ENCODE measurements around the gene LGR5.

LGR5 gene

DNA sequence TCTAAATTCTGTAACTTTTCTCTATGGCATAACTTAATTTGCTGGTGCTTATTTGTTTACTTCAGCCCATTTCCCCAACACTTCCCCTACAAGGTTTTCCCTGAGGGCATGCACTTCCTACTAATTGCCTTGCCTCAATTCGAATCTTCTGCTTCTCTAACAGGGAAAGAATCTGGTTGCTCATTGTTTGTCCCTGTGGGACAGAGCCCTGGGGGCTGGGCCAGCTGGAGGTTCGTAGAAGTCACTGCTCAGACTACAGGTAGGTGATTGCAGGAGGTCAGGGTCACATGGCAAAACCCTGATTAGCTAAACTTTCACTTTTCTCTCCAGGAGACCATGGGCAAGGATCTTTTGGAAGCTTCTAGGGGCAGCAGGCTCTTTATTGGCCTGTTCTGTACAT, 152.0 kb downstream of the LGR5 start:
- DNase-seq (ENCODE audit: low read depth in 2 of 3, low spot score in 1 of 3) = no peak

DNA sequence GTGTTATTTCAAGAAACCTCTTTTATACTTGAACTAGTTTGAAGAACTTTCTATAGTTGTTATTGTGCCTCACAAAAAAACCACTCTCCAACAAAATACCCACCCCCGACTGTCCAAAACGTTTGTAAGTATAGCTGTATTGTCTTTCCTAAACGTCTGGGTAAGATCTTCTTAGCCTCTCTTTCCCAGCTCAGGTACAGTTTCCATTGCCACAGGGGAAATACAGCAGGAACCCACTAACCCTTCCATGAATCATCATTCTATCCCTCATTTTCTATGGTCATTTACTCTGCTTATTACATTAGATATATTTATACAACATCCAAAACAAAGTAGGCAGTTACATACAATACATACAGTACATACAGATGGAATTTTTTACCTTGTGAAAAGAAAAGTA, 153.2 kb downstream of the LGR5 start:
- no peak for DNase-seq (ENCODE audit: low read depth in 2 of 3, low spot score in 1 of 3)

DNA sequence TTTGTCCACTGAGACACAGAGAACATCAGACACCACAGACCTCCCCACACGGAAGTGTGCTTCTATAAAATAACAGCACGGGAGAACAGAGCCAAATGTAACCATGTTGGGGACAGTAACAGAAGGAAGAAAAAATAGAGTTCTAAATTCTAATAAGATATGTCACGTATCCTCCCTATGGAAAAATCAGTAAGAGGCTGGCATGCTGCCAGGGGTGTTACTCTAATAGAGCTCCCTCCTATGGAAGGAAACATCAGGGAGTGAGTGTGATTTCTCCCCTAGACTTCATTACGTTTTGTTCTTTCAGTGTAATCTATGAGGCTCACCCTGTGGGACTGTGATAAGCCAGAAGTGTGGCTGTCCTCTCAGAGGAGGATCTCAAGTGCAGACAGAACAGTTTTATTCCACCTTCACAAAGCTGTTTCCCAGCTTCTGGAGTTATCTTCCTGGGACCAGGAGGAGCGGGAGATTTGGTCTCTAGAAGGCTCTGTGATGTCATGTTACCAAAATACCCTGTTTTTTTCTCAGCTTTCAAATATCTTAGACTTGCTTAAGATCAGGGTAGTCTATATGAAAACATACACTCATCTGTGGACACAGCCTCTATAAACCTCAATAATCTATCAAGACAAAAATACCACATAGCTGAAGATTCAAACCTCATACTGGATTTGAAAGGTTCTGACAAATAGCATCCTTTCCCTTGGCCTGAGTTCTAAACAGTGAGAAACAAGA, 154.8 kb downstream of the LGR5 start:
- DNase-seq (ENCODE audit: low read depth in 2 of 3, low spot score in 1 of 3) = no peak

DNA sequence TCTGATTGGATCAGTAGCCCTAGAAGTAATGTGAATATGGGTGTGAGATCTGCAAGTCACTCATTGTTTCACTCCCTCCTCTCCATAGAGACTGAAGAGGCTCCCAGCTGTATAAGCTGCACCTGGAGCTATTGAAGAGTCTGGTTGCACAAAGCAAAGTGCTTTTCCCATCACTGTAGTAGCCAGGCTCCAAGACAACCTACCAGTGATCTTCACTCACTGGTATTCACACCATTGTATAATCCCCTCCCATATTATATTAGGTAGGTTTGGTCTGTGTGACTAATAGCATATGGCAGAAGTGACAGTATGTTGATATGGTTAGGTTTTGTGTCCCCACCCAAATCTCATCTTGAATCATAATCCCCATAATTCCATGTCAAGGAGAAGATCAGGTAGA, 159.6 kb downstream of the LGR5 start:
- DNase-seq (ENCODE audit: low read depth in 2 of 3, low spot score in 1 of 3) = no peak

DNA sequence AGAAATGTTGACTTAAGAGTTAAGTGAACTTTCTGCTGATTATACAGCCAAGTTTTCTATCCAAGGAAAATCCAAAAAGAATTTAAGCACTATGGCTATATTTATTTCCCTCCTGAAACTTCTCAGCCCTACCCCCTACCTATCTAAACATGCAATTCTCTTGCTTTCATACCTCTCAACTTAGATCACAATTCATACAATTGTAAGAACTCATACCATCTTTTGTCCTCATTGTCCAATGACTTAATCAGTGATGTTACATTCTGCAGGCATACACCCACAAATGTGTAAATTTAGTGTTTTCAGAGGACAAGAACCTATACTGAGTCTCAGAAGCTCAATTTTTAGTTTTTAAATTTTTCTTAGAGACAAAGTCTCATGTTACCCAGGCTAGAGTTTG, 161.9 kb downstream of the LGR5 start:
- no peak for DNase-seq (ENCODE audit: low read depth in 2 of 3, low spot score in 1 of 3)

DNA sequence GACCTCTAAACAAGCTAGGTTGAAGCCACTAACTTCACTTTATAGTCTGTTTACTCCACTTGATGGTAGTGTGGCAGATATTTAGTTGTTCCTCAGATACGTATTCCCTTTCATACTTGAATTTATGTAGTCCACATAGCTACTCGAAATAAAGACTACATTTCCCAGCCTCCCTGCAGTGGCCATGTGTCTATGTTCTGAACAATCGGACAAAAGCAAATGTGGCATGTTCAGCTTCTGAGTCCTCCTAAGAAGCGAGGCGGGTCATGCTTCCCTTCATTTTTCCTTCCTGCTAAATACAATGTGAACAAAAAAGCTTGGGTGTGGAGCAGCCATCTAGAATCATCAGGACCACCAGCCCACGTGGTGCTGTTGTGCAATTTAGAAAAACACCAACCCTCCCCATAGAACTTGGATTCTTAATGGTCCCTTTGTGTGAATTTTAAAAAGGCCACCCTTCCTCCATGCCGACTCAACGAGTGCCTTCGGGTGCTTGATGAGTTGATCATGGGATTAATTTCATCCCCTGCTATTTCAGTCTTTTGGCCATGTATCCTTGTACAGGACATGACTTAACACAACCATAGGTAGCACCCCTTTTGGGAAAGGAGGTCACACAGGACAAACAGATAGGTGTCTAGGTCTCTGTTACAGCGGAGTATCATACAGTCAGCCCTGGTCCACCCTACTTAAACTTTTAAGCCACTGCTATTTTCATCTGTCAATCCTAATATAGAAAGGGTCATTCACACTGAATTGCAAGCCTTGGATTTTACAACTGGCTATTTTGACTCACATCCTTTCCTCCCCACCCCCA, 163.4 kb downstream of the LGR5 start:
- no peak for DNase-seq (ENCODE audit: low read depth in 2 of 3, low spot score in 1 of 3)

DNA sequence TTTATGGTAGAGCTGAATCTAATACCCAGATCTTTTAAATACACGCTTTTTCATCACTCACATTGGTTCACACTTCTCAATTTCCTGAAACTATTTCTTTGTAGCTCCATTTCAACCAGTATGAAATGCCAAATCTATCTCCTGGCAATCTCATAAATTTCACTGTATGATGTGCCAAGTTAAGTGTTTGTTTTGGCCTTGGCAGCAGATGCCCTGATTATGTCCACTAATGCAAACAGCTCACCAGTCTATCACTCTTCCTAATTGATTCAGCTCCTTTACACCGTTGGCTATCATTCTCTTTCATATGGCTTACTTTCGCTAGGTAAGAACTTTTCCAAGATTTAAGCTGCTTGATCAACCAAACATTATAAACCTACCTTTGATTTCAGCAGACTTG, 165.4 kb downstream of the LGR5 start:
- DNase-seq (ENCODE audit: low read depth in 2 of 3, low spot score in 1 of 3) = no peak

DNA sequence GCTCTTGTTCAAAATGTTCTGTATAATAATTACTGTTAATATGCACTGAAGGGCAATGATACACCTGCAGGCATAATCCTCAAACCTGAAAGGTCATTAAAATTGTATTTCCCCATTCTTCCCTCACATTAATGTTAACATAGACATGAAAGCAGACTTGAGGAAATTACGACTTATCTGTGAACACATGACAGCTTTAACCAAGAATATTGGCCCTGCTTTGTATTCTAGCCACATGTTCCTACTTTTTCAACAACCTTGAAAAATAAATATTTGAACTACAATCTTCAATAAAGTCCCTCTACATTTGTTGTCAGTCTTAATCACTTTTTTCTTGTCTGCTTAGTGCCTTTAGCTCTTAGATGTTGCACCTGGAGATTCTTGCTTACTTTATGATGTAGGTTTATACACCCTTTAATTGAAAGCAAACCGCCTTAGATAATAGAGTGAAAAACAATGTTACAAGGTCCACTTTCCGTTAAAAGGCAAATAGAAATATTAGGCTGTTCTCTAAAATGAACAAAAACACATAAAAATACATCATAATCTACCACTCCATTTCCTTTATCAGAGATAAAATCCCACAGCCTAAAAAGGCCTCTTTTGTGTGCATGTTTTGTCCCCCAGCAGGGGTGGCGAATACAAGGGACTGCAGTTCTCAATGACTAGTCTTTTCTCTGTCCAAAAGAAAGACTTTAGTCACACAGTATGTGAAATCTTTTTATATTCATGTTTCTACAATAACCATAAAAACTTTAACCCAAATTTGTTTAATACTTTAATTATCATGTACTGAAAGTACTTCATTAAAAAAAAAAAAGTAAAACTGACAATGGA, 168.1 kb downstream of the LGR5 start:
- DNase-seq (ENCODE audit: low read depth in 2 of 3, low spot score in 1 of 3) = no peak

DNA sequence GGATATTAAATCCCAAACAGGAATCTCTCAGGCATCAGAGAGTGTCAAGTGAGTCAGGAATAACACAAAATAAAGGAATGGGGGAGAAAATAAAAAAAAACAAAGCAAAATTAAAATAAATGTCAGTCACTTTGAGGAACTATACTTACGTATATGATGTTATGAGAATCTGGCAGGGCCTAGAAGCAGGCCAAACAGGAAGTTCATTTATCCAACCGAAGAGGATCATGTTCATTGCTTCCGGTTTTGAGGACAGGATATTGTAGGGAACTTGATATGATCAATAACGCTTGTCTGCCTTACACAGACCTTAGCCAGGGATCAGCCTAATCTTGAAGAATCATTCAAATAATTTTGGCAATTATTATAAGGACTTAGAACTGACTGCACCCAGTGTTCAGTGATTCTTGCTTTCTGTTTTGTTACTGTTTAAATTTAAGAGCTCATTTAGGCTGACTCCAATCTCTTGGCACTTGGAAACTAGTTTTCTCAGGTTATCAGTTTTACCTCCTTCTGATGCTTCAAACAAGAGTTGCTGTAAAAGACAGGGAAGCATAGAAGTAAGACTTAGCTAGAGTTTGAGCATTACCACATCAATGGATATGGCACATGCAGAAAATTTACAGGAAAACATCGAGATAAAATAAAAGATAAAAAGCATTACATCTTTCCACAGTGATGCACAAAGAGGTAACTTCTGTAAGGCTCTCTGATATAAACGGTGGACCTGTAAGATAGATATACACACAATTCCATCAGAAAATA, 170.6 kb downstream of the LGR5 start:
- no peak for DNase-seq (ENCODE audit: low read depth in 2 of 3, low spot score in 1 of 3)

DNA sequence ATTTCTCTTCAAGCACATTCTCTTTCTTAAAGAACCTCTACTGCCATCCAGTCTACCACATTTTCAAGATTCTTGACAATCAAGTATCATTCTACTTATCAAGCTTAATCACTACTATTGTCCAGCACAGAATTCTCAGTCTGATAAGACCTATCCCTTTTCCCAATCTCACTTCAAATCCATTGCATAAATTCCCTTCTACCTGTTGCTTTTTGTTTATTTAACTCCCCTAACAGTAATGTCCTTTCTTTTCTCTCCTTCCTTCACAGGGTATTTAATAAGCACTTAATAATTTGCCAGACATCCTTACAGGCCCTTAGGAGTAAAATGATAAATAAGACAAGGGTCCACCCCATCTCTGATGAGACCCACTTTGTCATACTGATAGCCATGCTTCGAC, 182.3 kb downstream of the LGR5 start:
- no peak for DNase-seq (ENCODE audit: low read depth in 2 of 3, low spot score in 1 of 3)

DNA sequence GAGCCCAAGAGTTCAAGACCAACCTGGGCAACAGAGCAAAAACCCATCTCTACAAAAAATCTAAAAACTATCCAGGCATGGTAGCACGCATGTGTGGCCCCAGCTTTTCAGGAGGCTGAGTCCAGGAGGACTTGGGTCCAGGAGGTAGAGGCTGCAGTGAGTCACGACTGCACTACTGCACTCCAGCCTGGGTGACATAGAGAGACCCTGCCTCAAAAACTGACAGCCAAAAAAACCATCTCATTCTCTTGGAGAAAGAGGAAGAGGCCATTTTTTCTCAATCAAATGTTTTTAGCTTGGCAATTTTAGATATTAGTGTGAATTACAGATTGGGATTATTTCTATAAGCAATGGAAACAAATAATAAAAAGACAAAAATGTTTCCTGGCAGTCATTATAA, 185.9 kb downstream of the LGR5 start:
- DNase-seq (ENCODE audit: low read depth in 2 of 3, low spot score in 1 of 3) = no peak

DNA sequence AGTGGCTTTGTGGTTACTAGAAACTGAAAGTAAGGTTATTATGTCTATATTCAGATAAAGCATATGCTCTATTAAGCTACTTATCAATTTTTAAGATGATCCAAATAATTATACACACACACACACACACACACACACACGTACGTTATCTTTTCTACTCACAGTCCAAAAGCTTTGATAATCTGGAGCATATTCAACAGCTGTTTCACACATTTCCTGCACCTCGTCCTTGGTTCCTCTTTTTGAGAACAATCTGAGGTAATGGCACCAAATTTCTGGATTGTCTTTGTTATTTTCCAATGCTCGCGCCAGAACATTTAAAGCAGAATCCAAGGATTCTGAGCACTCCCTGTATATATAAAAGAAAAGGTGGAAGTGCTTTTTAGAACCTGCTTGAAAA, 186.5 kb downstream of the LGR5 start:
- DNase-seq (ENCODE audit: low read depth in 2 of 3, low spot score in 1 of 3) = no peak

DNA sequence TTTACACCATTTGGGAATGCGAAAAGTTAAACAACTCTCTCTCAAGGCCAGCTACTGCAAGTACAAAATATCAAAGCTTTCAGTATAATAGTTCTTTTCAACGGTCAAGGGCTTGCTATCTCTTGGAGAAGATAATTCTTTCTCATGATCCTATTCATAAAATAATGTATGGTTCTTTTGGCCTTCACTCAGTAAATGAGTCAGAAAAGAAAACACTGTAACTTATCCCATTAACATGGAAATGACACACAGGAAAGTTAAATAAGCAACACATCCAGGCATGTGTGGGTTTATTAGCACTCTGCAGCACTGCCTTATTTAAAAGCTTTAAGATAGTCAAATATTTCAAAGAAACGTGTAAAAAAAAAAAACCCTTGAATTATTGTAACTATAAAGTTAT, 187.2 kb downstream of the LGR5 start:
- DNase-seq (ENCODE audit: low read depth in 2 of 3, low spot score in 1 of 3) = no peak

DNA sequence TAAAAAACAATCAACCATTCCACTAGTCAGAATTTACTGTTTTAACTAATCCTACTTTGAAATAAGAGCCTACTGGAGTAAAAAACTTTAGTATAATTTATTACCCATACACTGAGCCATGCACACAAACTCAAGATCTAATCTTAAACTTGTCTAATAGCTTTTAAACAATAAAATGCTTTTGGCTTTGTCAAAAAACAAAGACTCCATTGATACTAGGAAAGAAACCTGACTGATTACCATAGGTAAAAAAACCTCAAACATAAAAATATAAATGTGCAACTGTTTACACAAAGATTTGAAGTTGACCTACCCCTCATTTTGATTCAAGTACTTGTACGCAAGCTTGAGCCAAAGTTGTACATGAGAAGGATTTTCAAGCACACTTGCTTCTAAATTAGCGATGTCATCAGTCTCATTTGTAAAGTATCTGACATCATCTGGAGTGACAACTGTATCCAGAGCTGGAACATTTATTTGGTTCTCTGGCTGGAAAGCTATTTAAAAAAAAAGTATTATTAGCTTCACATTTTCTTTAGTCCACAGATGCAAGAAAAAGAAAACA, 187.9 kb downstream of the LGR5 start:
- no peak for DNase-seq (ENCODE audit: low read depth in 2 of 3, low spot score in 1 of 3)
